Skeletal muscle satellite cell (primary cell): ENCODE measurements around the gene FASTKD2.

ENCODE experiments used
- H3K27me3 ChIP-seq: 2 replicates; pipeline ENCODE4 v1.7.0; 2013; ENCODE audit warnings: low read length; ENCODE audit not compliant: control insufficient read depth, insufficient read depth
- H3K36me3 ChIP-seq: 2 replicates; pipeline ENCODE4 v1.7.0; 2013; ENCODE audit warnings: mild to moderate bottlenecking, control low read depth, low read length; ENCODE audit not compliant: insufficient read depth
- H3K4me1 ChIP-seq: 2 replicates; pipeline ENCODE4 v1.7.0; 2013; ENCODE audit warnings: low read length; ENCODE audit not compliant: control insufficient read depth, insufficient read depth
- H3K4me2 ChIP-seq: 2 replicates; pipeline ENCODE4 v1.7.0; 2013; ENCODE audit warnings: mild to moderate bottlenecking, low read length
- H3K4me3 ChIP-seq: 2 replicates; pipeline ENCODE4 v1.7.0; 2013; ENCODE audit warnings: low read length
- H3K9ac ChIP-seq: 2 replicates; pipeline ENCODE4 v1.7.0; 2013; ENCODE audit warnings: mild to moderate bottlenecking, low read depth, low read length, moderate library complexity
- H3K9me3 ChIP-seq: replicated peaks from 2 replicates; pipeline ENCODE4 v1.7.0; 2013; ENCODE audit warnings: mild to moderate bottlenecking, control low read depth, low read length

The FASTKD2 gene

DNA sequence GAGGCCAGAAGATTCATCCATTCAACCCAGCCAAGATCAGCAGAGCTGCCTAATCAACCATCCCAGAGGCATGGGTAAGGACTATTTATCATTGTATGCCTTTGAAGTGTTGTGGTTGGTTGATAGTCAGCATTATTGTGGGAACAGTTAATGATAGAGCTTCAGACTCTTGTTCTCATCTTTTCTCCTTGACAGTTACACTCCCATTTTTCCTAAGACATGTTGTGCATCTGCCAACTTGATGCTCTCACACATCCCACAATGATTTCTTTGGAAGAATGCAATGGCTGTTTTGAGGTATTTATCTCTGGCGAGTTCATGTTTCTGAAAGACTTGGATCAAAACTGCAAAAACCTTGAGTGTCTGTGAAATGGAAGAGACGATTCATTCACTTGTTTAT, 55.4 kb downstream of the FASTKD2 start:
- Histone ChIP-seq H3K4me3 (no peak overlapping the region), H3K36me3 (no peaks in the 10 kb centered on the region), H3K9me3 (no peaks in the 10 kb centered on the region), H3K27me3 (no peaks in the 10 kb centered on the region), H3K9ac (no peak overlapping the region), H3K4me1 (no peaks in the 10 kb centered on the region), H3K4me2 (no peak overlapping the region)

DNA sequence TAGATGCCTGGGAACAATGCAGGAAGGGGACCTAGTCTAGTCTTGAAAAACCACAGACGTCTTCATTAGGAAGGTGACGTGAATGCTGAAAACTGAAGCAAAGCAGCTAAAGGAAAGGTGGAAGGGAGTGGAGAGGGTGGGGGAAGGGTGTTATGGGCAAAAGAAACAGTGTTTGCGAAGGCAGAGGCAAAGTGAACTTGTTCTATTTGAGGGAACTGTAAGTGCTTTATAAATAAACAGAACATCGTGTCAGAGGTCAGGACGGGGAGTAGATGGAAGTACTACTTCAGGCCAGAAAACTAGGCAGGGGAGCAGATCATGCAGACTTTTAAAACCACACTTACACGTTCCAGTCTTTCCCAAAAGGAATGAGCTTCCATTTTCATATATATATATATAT, 57.8 kb downstream of the FASTKD2 start:
- no peak overlapping the region for H3K4me3 ChIP-seq
- H3K9me3 ChIP-seq = no peaks in the 10 kb centered on the region
- no peaks in the 10 kb centered on the region for H3K27me3 ChIP-seq
- H3K4me1 ChIP-seq = no peaks in the 10 kb centered on the region
- H3K36me3 ChIP-seq = no peaks in the 10 kb centered on the region
- no peak overlapping the region for H3K9ac ChIP-seq
- no peak overlapping the region for H3K4me2 ChIP-seq

DNA sequence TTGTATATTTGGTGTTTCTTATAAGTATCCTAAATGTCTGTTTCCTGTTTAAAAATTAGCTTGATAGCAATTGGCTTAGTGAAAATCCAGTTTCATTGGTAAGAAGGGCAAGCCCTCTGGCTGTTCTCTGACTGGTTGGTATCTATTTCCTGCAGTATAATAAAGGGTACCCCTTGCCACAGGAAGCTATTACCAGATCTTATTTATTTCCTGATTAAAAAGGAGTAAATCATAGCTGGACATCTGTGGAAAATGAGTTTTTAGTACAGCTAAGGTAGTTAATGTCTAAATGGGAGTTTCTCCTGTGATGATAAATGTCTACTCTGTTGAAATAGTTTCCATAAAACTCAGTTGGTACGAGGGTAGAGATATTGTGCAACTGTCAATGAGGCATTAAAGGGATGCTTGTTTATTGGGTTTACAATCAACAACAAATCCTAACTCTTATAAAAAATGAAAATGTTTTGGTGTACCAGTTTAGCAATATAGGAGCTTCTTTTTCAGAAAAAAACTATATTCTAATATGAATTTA, 58.7 kb downstream of the FASTKD2 start:
- Histone ChIP-seq H3K27me3 (no peaks in the 10 kb centered on the region), H3K9me3 (no peaks in the 10 kb centered on the region), H3K4me1 (no peaks in the 10 kb centered on the region), H3K4me2 (no peak overlapping the region), H3K9ac (no peak overlapping the region), H3K4me3 (no peak overlapping the region), H3K36me3 (no peaks in the 10 kb centered on the region)

DNA sequence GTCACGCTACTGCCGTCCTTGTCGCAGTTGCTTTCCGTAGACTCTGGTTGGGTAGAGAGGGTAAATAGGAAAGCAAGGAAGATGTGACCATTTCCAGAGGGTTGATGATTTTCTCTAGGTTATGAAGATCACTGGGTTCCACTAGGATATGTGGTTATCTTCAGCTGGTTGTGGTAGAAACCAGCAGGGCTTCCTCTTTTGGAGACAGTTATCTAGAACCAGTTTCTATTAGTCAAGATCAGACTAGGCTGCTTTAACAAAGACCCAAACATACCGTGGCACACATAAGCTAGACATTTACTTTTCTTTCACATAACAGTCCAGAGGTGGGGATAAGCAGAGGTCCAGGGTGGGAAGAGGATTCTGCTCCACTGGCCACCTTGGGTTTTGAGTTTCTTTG, 59.6 kb downstream of the FASTKD2 start:
- Histone ChIP-seq H3K4me1 (no peaks in the 10 kb centered on the region), H3K9ac (no peak overlapping the region), H3K27me3 (no peaks in the 10 kb centered on the region), H3K36me3 (no peaks in the 10 kb centered on the region), H3K4me2 (no peak overlapping the region), H3K4me3 (no peak overlapping the region), H3K9me3 (no peaks in the 10 kb centered on the region)

DNA sequence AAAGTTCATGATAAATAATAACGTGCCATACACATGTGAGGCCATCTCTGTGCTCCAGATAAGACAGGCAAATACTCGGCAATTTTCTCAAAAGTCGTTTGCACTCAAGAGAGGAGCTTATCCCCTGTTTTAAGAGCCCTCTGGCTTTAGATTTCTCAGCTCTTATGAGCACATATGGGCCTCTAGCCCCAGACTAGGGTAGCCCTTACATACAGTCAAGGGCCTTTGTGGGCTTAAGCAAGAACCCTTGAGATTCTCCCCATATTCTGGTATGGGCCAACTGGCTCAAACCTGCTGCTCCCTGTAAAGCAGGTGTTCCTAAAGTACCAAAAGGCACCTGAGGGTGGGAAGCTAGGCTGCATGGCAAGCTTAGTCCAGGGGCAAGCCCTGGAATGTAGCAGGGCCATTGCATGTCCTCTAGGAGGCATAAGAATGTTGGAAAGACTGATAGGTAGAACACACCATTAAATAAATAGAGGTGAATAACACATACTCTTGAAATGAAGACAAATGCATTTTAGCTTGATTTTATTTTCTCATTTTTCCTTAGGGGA, 66.1 kb downstream of the FASTKD2 start:
- H3K27me3 ChIP-seq = no peaks in the 10 kb centered on the region
- H3K9ac ChIP-seq = no peak overlapping the region
- no peak overlapping the region for H3K4me2 ChIP-seq

DNA sequence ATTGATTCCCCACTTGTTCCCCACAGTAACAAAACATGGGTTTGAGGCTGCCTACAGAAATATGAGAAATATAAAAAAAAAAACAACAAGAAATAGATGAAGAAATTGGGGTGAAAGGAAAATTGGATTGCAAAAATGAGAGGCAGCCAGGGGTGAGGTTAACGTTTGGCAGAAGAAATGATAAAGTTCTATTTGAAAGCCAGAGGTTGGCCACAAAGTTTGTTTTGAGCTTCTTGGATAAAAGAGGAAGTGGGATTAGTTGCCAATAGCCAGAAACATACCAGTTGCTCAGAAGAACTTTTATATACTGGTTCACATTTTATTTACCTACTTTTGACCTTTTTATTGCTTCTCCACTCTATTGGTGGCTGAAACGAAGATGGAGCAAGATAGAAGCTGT, 67.5 kb downstream of the FASTKD2 start:
- H3K4me3 ChIP-seq = no peak overlapping the region
- H3K9ac ChIP-seq = no peak overlapping the region
- no peaks in the 10 kb centered on the region for H3K4me1 ChIP-seq
- H3K4me2 ChIP-seq = no peak overlapping the region
- no peaks in the 10 kb centered on the region for H3K9me3 ChIP-seq
- no peaks in the 10 kb centered on the region for H3K36me3 ChIP-seq
- H3K27me3 ChIP-seq = no peaks in the 10 kb centered on the region

More for the DNA sequence above, 66.1 kb downstream of the FASTKD2 start:
- Histone ChIP-seq H3K9me3 (no peaks in the 10 kb centered on the region), H3K36me3 (no peaks in the 10 kb centered on the region), H3K4me3 (no peak overlapping the region), H3K4me1 (no peaks in the 10 kb centered on the region)

DNA sequence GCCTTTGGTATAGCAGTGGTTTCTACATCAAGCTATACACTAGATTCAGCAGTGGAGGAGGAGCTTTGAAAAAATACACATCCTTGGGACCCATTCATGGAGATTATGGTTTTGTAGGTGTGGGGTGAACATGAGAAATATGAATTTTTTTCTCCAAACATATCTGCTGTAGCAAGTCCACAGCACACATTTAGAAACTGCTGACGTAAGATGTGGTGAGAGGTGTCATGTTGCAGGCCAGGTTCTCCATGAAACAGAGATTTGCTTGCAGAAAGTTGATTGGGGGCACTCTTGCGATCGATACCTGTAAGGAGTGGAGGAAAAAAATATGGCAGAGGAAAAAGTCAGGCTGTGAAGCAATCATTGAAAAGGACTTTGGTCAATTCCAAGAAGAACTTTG, 67.9 kb downstream of the FASTKD2 start:
- Histone ChIP-seq H3K4me2 (no peak overlapping the region), H3K9ac (no peak overlapping the region), H3K9me3 (no peaks in the 10 kb centered on the region), H3K4me3 (no peak overlapping the region), H3K27me3 (no peaks in the 10 kb centered on the region), H3K4me1 (no peaks in the 10 kb centered on the region), H3K36me3 (no peaks in the 10 kb centered on the region)

DNA sequence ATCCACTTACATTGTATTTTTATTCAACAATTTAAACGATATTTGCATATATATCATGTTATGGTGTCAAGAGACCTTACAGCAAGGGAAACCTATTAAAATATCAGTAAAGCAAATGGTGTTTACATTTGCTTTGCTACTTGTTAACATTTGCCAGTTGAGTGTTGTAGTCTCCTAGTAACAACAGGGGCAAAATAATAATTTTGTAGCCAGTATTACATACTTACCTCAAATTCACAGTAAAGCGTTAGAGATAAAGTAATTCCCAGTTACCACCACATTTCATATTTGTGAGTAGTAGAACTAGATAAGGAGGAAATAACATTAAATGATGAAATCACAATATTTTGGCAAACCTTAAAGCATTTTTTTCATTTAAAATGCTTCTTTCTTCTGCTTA, 71.3 kb downstream of the FASTKD2 start:
- Histone ChIP-seq H3K4me1 (no peaks in the 10 kb centered on the region), H3K9me3 (no peaks in the 10 kb centered on the region), H3K4me3 (no peak overlapping the region), H3K36me3 (no peaks in the 10 kb centered on the region), H3K9ac (no peak overlapping the region), H3K4me2 (no peak overlapping the region), H3K27me3 (no peaks in the 10 kb centered on the region)

DNA sequence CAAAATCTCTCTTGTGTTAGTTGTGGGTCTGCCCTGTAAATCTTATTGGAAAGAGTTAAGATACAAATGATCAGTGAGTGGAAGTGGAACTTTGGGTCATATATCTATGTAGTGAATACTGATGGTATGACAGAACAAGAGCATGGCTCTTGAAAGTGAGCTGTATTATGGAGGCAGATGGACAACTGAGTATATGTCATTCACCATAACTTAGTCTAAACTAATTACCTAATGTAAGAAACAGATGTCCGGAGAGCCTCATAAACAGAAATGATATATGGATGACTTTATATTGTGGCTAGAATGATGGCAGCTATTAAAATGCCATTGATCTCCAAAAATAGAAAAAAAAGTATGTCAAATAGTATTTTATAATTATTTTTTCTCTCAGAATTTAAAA, 72.4 kb downstream of the FASTKD2 start:
- Histone ChIP-seq H3K4me3 (no peak overlapping the region), H3K9ac (no peak overlapping the region), H3K36me3 (no peaks in the 10 kb centered on the region), H3K9me3 (no peaks in the 10 kb centered on the region), H3K4me1 (no peaks in the 10 kb centered on the region), H3K4me2 (no peak overlapping the region), H3K27me3 (no peaks in the 10 kb centered on the region)

DNA sequence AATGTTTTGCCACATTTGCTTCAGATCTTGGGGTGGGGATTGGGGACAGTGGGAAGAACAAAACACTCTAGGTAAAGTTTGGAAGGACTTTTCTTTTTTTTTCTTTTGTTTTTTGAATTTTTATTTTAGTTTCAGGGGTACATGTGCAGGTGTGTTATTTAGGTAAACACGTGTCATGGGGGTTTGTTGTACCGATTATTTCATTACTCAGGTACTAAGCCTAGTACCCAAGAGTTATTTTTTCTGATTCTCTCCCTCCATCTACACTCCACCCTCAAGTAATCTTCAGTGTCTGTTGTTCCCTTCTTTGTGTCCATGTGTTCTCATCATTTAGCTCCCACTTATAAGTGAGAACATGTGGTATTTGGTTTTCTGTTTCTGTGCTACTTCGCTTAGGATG, 73.3 kb downstream of the FASTKD2 start:
- no peaks in the 10 kb centered on the region for H3K4me1 ChIP-seq
- H3K27me3 ChIP-seq = no peaks in the 10 kb centered on the region
- no peak overlapping the region for H3K4me3 ChIP-seq
- H3K9me3 ChIP-seq = no peaks in the 10 kb centered on the region
- H3K36me3 ChIP-seq = no peaks in the 10 kb centered on the region
- H3K4me2 ChIP-seq = no peak overlapping the region
- no peak overlapping the region for H3K9ac ChIP-seq

DNA sequence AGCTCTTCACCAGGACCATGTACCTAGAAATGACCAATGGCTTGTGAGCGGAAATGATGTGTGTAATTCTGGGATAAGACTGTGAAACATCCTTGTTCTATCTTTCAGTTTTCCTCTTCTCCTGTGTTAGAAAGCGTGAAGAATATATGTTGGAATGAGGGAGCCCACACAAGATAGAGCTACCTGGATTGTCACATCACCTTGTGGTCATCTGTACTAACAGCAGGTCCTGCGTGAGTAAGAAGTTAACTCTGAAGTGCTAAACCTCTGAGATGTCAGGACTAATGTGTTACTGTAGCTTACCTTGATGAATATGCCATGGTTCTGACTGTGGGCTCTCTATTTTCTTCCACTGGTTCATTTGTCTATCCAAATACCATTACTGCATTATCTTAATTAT, 75.6 kb downstream of the FASTKD2 start:
- Histone ChIP-seq H3K4me2 (no peak overlapping the region), H3K27me3 (no peaks in the 10 kb centered on the region), H3K9me3 (no peaks in the 10 kb centered on the region), H3K36me3 (no peaks in the 10 kb centered on the region), H3K4me1 (no peaks in the 10 kb centered on the region), H3K9ac (no peak overlapping the region), H3K4me3 (no peak overlapping the region)
